NT2/D1 (cell line): ENCODE data around the gene KIFC1.

Source experiments
- YY1 ChIP-seq: IDR thresholded peaks from 2 replicates; pipeline ENCODE4 v1.6.1; 2011; ENCODE audit not compliant: insufficient read length, insufficient read depth
- ZNF274 ChIP-seq: IDR thresholded peaks from 2 replicates; pipeline ENCODE4 v1.6.1; 2011; ENCODE audit warnings: mild to moderate bottlenecking, low read depth, low read length

GRCh38 chr6:33451606-33452005, 60.0 kb downstream of the KIFC1 start:
- TF ChIP-seq ZNF274 (no peak), YY1 (no peak)
